GM23248 (cell line): ENCODE data around the gene CARD10.

Experiments
- EZH2 ChIP-seq: fragments of 200-600 bp; sonication (generic); IDR thresholded peaks from 2 replicates; pipeline ENCODE4 v1.6.1; 2018; ENCODE audit warnings: antibody characterized with exemption, mild to moderate bottlenecking; ENCODE audit not compliant: insufficient read depth, poor library complexity, severe bottlenecking
- EZH2phosphoT487 ChIP-seq: fragments of 200-600 bp; sonication (generic); IDR thresholded peaks from 2 replicates; pipeline ENCODE4 v1.6.1; 2018; ENCODE audit warnings: antibody characterized with exemption, moderate library complexity, mild to moderate bottlenecking, low read depth; ENCODE audit not compliant: insufficient read depth

DNA sequence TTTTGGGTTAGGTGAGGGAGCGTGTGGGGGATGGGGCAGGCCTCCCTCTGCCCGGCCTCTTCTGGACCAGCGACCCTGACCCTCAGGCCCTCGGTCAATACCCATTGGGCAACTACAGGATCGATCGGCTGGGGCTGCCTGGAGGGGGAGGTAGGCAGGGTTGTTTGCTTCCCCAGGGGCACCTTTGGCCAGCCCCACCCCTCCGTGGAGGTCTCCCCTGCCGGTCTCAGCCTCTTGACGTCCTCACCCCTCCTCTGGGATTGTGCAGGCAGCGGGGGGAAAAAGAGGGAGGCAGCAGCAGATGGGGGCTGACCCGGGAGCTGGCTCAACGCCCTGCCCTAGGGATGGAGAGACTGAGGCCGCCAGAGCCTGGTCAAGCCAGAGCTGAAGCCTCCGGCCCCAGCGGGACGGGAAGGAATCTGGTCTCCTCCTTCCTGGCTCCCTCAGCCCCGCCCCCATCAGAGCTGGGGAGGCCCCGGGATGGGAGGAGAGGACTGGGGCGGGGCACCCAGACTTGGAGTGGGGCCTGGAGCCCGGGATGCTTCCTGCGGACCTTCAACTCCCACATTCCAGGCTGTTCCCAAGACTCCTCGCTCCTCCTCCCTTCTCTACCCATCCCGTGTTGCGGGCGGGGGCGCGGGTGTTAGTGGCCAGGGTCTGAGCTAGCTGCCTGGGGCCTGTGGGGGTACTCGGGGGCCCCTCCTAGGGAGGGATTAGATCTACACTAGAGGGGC is 26.7 kb upstream of the CARD10 start:
- no peak for TF ChIP-seq EZH2
- TF ChIP-seq EZH2phosphoT487, result no peak
